ENCODE data around the gene NOG. TPM values are rescaled to one million over a fixed set of nuclear protein-coding genes. Genes with fewer than 3 reads are reported as not detected.

NOG gene
- total RNA-seq, 2 experiments from 2014 or later = 0.63 to 0.95 TPM

DNA sequence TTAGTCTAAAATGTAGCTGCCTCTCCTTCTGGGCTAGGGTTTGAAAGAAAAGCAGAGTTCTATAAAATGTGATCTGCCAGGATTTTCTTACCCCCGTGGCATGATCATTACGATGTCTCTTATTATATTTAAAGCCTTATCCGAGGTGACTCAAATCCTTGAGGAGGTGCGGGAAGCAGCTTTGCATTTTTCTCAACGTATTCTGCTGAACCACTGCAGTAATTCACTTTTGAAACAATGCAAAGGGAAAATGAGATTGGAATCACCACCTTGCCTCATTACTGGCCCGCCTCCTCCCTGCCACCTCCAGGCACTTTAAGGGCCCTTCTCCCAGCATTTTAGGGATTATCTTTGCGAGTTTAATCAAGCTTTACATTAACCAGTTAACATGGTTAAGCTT lies 9.7 kb upstream of the NOG start:
- H3K27ac Mint-ChIP-seq = no peak overlapping the region
- peaks cover 22% of the 10 kb centered on the region for H3K27me3 Mint-ChIP-seq (ENCODE audit: low read depth)
- POLR2A ChIA-PET = interaction anchor here (1.0 kb wide), 1 partner anchor 64 kb away, joined by 4 read pairs; no protein-coding TSS in a partner anchor
- CTCF ChIA-PET = interaction anchor here (1.5 to 4.3 kb wide), 3 partner anchors 9 to 132 kb away, joined by 4 to 14 read pairs (median 7); partner anchors contain the start of gene NOG
- DNase-seq (no peak), ATAC-seq (no peak)
- H3K9me3 Mint-ChIP-seq (ENCODE audit: insufficient read depth) = no peaks in the 10 kb centered on the region
- no peaks in the 10 kb centered on the region for H3K4me1 Mint-ChIP-seq (ENCODE audit: low read depth)
- H3K4me3 Mint-ChIP-seq = no peak overlapping the region
- no peaks in the 10 kb centered on the region for H3K36me3 Mint-ChIP-seq (ENCODE audit: low read depth)

DNA sequence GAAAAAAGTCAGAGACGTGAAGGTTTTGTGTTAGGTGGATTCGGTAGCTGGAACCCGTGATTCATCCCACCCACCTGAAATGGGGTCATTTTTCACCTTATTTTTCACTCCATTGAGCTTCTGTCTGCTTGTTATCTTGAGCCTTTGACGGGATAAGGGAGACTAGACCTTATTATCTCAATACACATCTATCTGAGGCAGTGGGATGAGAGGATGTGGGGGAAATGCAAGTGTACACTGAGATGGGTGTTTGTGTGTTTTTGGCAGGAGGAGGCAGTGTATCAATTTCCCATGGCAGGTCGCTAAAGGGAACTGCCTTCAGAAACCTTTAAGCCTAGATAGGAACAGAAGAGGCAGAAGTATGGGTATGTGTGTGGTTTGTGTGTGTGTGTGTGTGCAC lies 6.2 kb upstream of the NOG start:
- H3K27me3 Mint-ChIP-seq (ENCODE audit: low read depth) = peaks cover 39% of the 10 kb centered on the region
- CTCF ChIA-PET = interaction anchor here (1.0 kb wide), 1 partner anchor 129 kb away, joined by 3 read pairs; no protein-coding TSS in a partner anchor

DNA sequence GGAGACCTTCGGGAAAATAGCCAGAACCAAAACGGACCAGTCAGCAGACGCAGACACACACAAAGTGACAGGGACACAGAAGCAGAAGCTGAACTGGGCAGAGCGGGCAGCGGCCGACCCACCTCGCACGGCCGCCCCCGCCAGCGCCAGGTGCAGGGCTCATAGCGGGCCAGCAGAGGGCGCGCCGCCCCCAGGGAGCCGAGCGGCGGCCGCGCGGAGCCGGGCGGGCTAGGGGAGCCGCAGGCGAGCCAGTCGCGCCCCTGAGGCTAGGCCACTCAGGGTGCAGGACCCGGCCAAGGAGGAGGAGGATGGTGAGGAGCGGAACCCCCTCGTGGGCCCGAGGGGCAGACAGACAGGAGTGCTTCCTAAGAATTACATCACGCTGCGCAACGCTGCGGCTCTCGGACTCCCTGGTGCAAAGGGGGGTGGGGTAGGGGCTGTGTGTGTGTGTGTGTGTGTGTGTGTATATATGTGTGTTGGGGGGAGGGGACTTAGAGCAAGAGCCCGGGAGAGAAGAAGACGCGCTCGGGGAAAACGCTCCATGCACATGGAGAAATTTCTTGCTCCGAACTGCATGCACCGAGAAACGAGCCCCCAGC lies 913 bp upstream of the NOG start:
- peaks cover 27% of the 10 kb centered on the region for H3K4me1 Mint-ChIP-seq (ENCODE audit: low read depth)
- ATAC-seq = peak; percentile 70
- DNase-seq = peak; percentile 66
- H3K4me3 Mint-ChIP-seq = peak overlapping the region; percentile 36
- CTCF ChIA-PET = interaction anchor here (0.7 to 5.5 kb wide), 19 partner anchors 9 to 194 kb away, joined by 3 to 70 read pairs (median 5); no protein-coding TSS in a partner anchor
- no peak overlapping the region for H3K27ac Mint-ChIP-seq
- peaks cover 50% of the 10 kb centered on the region for H3K27me3 Mint-ChIP-seq (ENCODE audit: low read depth)
- POLR2A ChIA-PET = interaction anchor here (0.9 to 1.2 kb wide), 2 partner anchors 188 to 194 kb away, joined by 3 read pairs; no protein-coding TSS in a partner anchor
- H3K36me3 Mint-ChIP-seq (ENCODE audit: low read depth) = no peaks in the 10 kb centered on the region
- H3K9me3 Mint-ChIP-seq (ENCODE audit: insufficient read depth) = no peaks in the 10 kb centered on the region

More for the DNA sequence above, 6.2 kb upstream of the NOG start:
- Mint-ChIP-seq H3K4me1 (ENCODE audit: low read depth) (peaks cover 2% of the 10 kb centered on the region), H3K36me3 (ENCODE audit: low read depth) (no peaks in the 10 kb centered on the region), H3K9me3 (ENCODE audit: insufficient read depth) (no peaks in the 10 kb centered on the region), H3K4me3 (no peak overlapping the region), H3K27ac (no peak overlapping the region)
- POLR2A ChIA-PET = no interaction called here
- ATAC-seq (no peak), DNase-seq (no peak)

DNA sequence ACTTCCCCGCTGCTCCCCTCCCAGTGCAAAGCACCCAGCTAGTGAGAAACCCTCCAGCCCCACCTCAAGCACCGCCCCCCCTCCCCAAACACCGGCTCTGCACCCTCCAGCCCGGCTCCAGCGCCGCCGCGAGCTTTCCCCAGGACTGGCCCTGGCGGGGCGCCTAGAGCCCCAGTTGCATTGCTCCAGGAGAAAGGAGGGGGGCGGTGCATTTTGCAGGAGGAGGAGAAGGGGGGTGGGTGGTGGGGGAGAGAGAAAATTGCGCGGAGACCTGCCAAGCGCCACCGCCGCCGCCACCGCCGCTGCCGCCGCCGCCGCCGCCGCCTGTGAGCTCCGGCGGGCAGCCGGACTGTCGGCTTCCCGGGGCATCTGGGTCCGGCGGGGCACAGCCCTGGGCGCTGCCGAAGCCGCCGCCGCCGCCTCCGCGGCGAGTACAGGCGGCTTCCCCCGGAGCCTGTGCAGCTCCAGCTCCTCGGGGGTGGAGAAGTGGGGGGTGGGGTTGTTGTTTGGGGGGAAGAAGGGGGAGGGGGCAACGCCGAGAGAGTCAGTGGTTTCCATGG lies 333 bp upstream of the NOG start:
- peak; percentile 38 for DNase-seq
- CTCF ChIA-PET = interaction anchor here (0.7 to 5.5 kb wide), 17 partner anchors 9 to 194 kb away, joined by 3 to 70 read pairs (median 5); no protein-coding TSS in a partner anchor
- peaks cover 53% of the 10 kb centered on the region for H3K27me3 Mint-ChIP-seq (ENCODE audit: low read depth)
- peak; percentile 38 for ATAC-seq
- no peak overlapping the region for H3K27ac Mint-ChIP-seq
- POLR2A ChIA-PET = interaction anchor here (0.9 to 1.3 kb wide), 3 partner anchors 10 to 194 kb away, joined by 3 to 4 read pairs (median 3); no protein-coding TSS in a partner anchor
- H3K36me3 Mint-ChIP-seq (ENCODE audit: low read depth) = no peaks in the 10 kb centered on the region
- H3K4me1 Mint-ChIP-seq (ENCODE audit: low read depth) = peaks cover 31% of the 10 kb centered on the region
- no peaks in the 10 kb centered on the region for H3K9me3 Mint-ChIP-seq (ENCODE audit: insufficient read depth)
- H3K4me3 Mint-ChIP-seq = peak overlapping the region; percentile 36

DNA sequence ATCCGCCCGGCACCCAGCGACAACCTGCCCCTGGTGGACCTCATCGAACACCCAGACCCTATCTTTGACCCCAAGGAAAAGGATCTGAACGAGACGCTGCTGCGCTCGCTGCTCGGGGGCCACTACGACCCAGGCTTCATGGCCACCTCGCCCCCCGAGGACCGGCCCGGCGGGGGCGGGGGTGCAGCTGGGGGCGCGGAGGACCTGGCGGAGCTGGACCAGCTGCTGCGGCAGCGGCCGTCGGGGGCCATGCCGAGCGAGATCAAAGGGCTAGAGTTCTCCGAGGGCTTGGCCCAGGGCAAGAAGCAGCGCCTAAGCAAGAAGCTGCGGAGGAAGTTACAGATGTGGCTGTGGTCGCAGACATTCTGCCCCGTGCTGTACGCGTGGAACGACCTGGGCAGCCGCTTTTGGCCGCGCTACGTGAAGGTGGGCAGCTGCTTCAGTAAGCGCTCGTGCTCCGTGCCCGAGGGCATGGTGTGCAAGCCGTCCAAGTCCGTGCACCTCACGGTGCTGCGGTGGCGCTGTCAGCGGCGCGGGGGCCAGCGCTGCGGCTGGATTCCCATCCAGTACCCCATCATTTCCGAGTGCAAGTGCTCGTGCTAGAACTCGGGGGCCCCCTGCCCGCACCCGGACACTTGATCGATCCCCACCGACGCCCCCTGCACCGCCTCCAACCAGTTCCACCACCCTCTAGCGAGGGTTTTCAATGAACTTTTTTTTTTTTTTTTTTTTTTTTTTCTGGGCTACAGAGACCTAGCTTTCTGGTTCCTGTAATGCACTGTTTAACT lies 1.0 kb downstream of the NOG start:
- Mint-ChIP-seq H3K4me1 (ENCODE audit: low read depth) (peaks cover 43% of the 10 kb centered on the region), H3K4me3 (peak overlapping the region; percentile 43), H3K9me3 (ENCODE audit: insufficient read depth) (no peaks in the 10 kb centered on the region), H3K36me3 (ENCODE audit: low read depth) (no peaks in the 10 kb centered on the region), H3K27ac (no peak overlapping the region), H3K27me3 (ENCODE audit: low read depth) (peaks cover 59% of the 10 kb centered on the region)
- ChIA-PET POLR2A (interaction anchor here (1.0 to 1.3 kb wide), 2 partner anchors 8 to 185 kb away, joined by 4 to 5 read pairs; no protein-coding TSS in a partner anchor), CTCF (interaction anchor here (0.8 to 2.1 kb wide), 9 partner anchors 9 to 186 kb away, joined by 3 to 8 read pairs (median 4); no protein-coding TSS in a partner anchor)
- peak; percentile 55 for DNase-seq
- ATAC-seq = peak; percentile 52

DNA sequence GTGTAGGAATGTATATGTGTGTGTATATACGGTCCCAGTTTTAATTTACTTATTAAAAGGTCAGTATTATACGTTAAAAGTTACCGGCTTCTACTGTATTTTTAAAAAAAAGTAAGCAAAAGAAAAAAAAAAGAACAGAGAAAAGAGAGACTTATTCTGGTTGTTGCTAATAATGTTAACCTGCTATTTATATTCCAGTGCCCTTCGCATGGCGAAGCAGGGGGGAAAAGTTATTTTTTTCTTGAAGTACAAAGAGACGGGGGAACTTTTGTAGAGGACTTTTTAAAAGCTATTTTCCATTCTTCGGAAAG lies 1.6 kb downstream of the NOG start:
- H3K27me3 Mint-ChIP-seq (ENCODE audit: low read depth) = peaks cover 61% of the 10 kb centered on the region
- CTCF ChIA-PET = interaction anchor here (0.7 to 1.7 kb wide), 11 partner anchors 9 to 185 kb away, joined by 3 to 8 read pairs (median 3); no protein-coding TSS in a partner anchor
- DNase-seq (no peak), ATAC-seq (no peak)
- H3K9me3 Mint-ChIP-seq (ENCODE audit: insufficient read depth) = no peaks in the 10 kb centered on the region
- POLR2A ChIA-PET = interaction anchor here (0.6 to 1.0 kb wide), 2 partner anchors 185 to 704 kb away, joined by 3 to 5 read pairs; no protein-coding TSS in a partner anchor
- H3K4me1 Mint-ChIP-seq (ENCODE audit: low read depth) = peaks cover 46% of the 10 kb centered on the region
- H3K36me3 Mint-ChIP-seq (ENCODE audit: low read depth) = no peaks in the 10 kb centered on the region
- no peak overlapping the region for H3K27ac Mint-ChIP-seq
- peak overlapping the region; percentile 43 for H3K4me3 Mint-ChIP-seq

DNA sequence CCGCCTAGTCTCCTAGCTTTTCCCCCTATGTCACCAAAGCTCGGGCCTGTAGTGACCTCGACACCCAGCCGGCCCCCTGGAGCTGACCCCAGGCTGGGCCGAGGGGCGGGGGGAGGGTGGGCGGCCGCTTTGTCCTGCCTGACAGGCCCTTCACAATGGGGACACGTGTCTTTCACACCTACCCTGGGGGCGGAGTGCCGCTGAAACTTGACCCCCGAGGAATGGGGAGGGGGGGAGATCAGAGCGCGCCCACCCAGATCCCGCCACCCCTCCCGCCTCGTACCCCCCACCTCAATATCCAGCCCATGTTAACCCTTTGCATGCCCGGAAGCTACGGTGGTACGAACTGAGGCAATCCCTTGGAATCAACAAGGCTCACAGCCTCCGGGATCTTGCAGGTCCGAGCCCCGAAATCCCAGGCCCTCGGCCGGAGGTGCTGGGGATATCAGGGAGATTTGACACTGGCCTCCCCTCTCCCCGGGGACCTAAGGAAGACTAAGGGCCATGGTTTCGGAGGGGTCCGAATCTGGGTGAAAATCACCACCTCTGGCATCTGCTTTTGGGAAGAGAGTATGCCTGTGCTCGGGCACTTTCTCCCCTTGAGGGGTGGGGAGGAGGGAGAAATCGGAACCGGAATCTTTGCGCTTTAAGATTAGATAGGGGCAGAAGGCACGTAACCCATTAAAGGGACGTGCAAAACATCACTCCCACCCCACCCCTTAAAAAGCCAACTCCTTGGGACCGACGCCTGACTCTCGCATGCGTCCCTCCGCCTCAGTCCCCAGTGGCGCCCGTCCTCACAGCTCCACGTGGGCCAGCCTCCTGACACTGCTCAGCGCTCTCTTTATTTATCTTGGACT lies 2.6 kb downstream of the NOG start:
- ATAC-seq = no peak
- peak; percentile 35 for DNase-seq
- Mint-ChIP-seq H3K4me3 (peak overlapping the region; percentile 64), H3K4me1 (ENCODE audit: low read depth) (peaks cover 46% of the 10 kb centered on the region), H3K27me3 (ENCODE audit: low read depth) (peaks cover 53% of the 10 kb centered on the region), H3K9me3 (ENCODE audit: insufficient read depth) (no peaks in the 10 kb centered on the region), H3K27ac (no peak overlapping the region), H3K36me3 (ENCODE audit: low read depth) (no peaks in the 10 kb centered on the region)
- POLR2A ChIA-PET = interaction anchor here (0.6 kb wide), 1 partner anchor 703 kb away, joined by 3 read pairs; no protein-coding TSS in a partner anchor
- CTCF ChIA-PET = interaction anchor here (0.7 to 4.7 kb wide), 9 partner anchors 8 to 120 kb away, joined by 3 to 26 read pairs (median 4); no protein-coding TSS in a partner anchor

DNA sequence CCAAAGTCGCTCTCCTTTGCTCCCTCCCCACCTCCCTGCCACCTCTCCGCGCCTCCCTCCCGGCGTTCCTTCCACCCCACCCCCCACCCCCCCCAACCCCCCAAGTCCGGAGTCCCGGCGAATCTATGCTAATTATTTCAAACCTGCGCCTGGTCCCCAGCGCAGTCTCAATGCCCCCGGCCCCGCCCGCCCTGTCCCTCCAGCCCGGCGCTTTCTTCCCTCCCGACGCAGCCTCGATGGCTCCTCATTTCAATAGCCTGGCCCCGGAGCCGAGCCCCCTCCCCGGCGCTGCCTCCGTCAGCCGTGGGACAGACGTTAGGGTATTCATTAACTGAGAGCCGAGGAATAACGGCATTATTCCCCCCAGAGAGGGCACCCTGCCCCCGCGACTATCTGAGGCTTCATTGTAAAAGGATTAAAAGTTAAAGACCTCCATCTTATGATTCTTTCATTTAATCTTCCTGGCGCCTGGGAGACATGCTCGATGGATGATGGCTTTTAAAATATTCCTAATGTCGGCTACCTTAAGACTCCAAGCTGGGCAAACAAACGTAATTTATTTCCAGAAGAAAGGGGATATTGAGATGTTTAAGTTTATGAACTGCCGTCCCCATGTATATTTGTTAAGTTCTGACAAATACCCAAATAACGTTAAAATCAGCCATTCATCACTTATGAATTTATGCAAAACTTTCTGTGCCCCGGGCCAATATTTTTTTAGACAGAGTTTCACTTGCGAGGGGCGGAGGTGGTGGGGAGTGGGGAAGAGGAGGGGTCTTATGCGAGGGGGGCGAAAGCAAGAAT lies 3.4 kb downstream of the NOG start:
- no peak for DNase-seq
- no peak overlapping the region for H3K27ac Mint-ChIP-seq
- CTCF ChIA-PET = interaction anchor here (0.6 to 4.7 kb wide), 4 partner anchors 33 to 183 kb away, joined by 3 to 26 read pairs (median 9); no protein-coding TSS in a partner anchor

DNA sequence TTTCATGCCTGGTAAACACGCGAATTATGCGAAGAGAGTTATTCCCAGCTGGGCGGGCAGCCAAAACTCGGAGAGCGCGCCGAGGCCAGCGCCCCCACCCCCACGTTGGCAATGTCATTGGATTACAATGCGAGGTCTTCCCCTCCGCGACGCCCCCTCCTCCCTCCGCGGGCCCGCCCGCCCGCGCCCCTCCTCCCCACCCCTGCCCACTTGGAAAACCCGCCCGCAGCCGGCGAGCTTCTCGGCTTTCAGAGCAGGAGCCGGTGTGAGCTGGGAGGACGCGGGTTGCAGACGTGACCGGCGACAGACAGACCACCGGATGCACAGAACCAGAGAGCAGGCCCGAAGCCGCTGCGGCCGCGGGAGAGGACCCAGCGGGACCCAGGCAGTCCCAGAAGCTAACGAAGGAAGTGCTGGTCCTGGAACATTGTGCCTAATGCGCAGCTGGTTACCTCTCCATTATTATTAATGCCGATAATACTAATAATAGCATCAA lies 4.0 kb downstream of the NOG start:
- H3K36me3 Mint-ChIP-seq (ENCODE audit: low read depth) = no peaks in the 10 kb centered on the region
- POLR2A ChIA-PET = no interaction called here
- H3K27ac Mint-ChIP-seq = no peak overlapping the region
- H3K27me3 Mint-ChIP-seq (ENCODE audit: low read depth) = peaks cover 41% of the 10 kb centered on the region
- ATAC-seq (no peak), DNase-seq (no peak)
- no peaks in the 10 kb centered on the region for H3K9me3 Mint-ChIP-seq (ENCODE audit: insufficient read depth)
- CTCF ChIA-PET = interaction anchor here (0.6 to 4.7 kb wide), 5 partner anchors 32 to 183 kb away, joined by 3 to 26 read pairs (median 5); no protein-coding TSS in a partner anchor
- H3K4me3 Mint-ChIP-seq = peak overlapping the region; percentile 47
- peaks cover 42% of the 10 kb centered on the region for H3K4me1 Mint-ChIP-seq (ENCODE audit: low read depth)

More for the DNA sequence above, 3.4 kb downstream of the NOG start:
- Mint-ChIP-seq H3K36me3 (ENCODE audit: low read depth) (no peaks in the 10 kb centered on the region), H3K4me1 (ENCODE audit: low read depth) (peaks cover 46% of the 10 kb centered on the region), H3K4me3 (peak overlapping the region; percentile 64), H3K9me3 (ENCODE audit: insufficient read depth) (no peaks in the 10 kb centered on the region), H3K27me3 (ENCODE audit: low read depth) (peaks cover 47% of the 10 kb centered on the region)
- POLR2A ChIA-PET = no interaction called here
- ATAC-seq = no peak

DNA sequence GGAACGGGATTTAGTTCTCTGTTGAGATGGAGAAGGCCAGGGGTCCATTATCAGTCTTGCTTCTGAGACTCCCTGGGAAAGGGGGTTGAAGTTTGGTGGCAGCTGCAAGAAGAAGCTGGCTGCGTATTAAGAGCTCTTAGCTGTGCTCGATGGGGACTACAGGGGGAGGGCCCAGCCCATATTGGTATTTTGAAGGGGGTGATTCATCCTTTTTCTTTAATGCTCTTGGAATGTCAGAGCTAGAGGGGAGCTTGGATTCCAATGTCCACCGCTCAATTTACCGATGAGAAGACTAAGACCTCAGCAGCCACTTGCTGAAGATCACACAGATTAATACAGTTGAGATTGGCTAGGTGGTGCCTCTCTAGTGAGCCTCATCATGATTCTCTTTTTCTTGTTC lies 5.0 kb downstream of the NOG start:
- Mint-ChIP-seq H3K27ac (no peak overlapping the region), H3K36me3 (ENCODE audit: low read depth) (no peaks in the 10 kb centered on the region), H3K4me1 (ENCODE audit: low read depth) (peaks cover 45% of the 10 kb centered on the region), H3K27me3 (ENCODE audit: low read depth) (peaks cover 38% of the 10 kb centered on the region), H3K4me3 (peak overlapping the region; percentile 43), H3K9me3 (ENCODE audit: insufficient read depth) (no peaks in the 10 kb centered on the region)
- no peak for DNase-seq
- ChIA-PET CTCF (interaction anchor here (1.4 to 4.7 kb wide), 7 partner anchors 8 to 182 kb away, joined by 3 to 26 read pairs (median 5); no protein-coding TSS in a partner anchor), POLR2A (interaction anchor here (0.9 kb wide), 1 partner anchor 188 kb away, joined by 3 read pairs; no protein-coding TSS in a partner anchor)
- no peak for ATAC-seq

Data from activated CD8-positive, alpha-beta T cell treated with anti-CD3 and anti-CD28 coated beads, Interleukin-2, amount 10 ng/mL, durations not matched to agents 7 days and 5 days (primary cell).